Liver (tissue), 3 donors: Measurements from ENCODE around the gene SFT2D1.

Experiments used
- GABPA ChIP-seq, 2 donors: IDR thresholded peaks in 1 of 2; conservative IDR thresholded peaks in 1 of 2; 2 replicates each; pipeline ENCODE4 v1.6.1; 2016; ENCODE audit warnings: antibody characterized with exemption in 2 of 2, mild to moderate bottlenecking in 1 of 2, moderate library complexity in 1 of 2
- HNF4A ChIP-seq, 2 donors: conservative IDR thresholded peaks; 2 replicates each; pipeline ENCODE4 v1.6.1; 2016; ENCODE audit warnings: antibody characterized with exemption in 2 of 2, mild to moderate bottlenecking in 2 of 2
- JUND ChIP-seq, 2 donors: IDR thresholded peaks; 2 replicates each; pipeline ENCODE4 v1.6.1; 2016; ENCODE audit warnings: antibody characterized with exemption in 2 of 2
- TAF1 ChIP-seq: conservative IDR thresholded peaks from 2 replicates; pipeline ENCODE4 v1.6.1; 2016; ENCODE audit warnings: antibody characterized with exemption, mild to moderate bottlenecking
- TF ChIP-seq, protein P1 (sequence below): fragments of 150-350 bp; IDR thresholded peaks from 2 replicates; pipeline ENCODE4 v1.5.1; 2017; ENCODE audit warnings: improper control_type of control experiment, low read depth, low read length; ENCODE audit not compliant: missing input control
- TF ChIP-seq, protein P2 (sequence below): IDR thresholded peaks from 2 replicates; pipeline ENCODE4 v1.6.1; 2016; ENCODE audit warnings: antibody characterized with exemption
- donor health status: healthy.
- donor health status: healthy.

DNA sequence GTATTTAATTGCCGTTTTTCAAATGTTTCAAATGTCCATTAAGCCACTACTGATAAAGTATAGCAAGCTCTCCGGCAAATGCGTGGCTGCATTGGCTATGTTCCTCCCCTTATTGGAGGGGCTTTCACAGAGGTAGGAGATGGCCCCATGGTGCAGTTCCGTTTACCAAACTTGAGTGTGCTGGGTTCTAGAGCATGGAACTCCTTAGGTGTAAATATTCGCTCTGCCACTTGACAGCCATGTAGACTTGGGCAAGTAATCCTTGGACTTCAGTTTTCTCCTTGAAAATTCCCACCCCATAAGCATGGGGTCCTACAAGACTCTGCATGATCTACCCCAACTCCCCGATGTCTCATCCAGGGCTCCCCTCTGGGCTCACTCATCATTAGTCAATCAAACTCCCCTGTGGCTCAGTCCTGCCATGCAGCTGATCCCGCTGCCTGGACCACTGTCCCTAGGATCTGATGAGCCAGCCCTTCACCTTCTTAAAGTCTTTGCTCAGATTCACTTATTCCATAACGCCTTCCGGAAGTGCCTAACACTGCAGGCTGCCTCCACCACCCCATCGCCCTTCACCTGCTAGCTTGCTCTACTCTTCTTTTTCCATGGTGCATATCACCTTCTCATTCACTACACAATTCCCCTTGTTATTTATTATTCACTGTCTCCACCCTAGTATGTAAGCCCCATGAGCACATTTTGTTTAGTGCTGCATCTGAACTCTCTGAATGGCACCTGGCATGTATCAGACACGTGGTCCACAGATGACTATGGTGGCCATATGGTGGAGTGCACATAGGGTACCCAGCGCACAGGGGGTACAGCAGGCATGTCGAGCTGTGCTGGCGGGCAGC lies 52.9 kb downstream of the SFT2D1 start:
- TF ChIP-seq, protein P1, sequence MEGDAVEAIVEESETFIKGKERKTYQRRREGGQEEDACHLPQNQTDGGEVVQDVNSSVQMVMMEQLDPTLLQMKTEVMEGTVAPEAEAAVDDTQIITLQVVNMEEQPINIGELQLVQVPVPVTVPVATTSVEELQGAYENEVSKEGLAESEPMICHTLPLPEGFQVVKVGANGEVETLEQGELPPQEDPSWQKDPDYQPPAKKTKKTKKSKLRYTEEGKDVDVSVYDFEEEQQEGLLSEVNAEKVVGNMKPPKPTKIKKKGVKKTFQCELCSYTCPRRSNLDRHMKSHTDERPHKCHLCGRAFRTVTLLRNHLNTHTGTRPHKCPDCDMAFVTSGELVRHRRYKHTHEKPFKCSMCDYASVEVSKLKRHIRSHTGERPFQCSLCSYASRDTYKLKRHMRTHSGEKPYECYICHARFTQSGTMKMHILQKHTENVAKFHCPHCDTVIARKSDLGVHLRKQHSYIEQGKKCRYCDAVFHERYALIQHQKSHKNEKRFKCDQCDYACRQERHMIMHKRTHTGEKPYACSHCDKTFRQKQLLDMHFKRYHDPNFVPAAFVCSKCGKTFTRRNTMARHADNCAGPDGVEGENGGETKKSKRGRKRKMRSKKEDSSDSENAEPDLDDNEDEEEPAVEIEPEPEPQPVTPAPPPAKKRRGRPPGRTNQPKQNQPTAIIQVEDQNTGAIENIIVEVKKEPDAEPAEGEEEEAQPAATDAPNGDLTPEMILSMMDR, result no peak
- TF ChIP-seq TAF1 (no peak), HNF4A (conservative IDR thresholded peaks at IDR 0.05) (no peak), GABPA (IDR thresholded peaks at IDR 0.05 in 1 of 2, conservative IDR thresholded peaks at IDR 0.05 in 1 of 2) (no peak), JUND (IDR thresholded peaks at IDR 0.05) (no peak)
- TF ChIP-seq, protein P2, sequence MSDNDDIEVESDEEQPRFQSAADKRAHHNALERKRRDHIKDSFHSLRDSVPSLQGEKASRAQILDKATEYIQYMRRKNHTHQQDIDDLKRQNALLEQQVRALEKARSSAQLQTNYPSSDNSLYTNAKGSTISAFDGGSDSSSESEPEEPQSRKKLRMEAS, result no peak
